Ishikawa (cell line): Measurements from ENCODE around the gene TERB1.

Experiments
- CEBPB ChIP-seq: IDR thresholded peaks from 2 replicates; pipeline ENCODE4 v1.6.1; 2012
- CREB1 ChIP-seq: IDR thresholded peaks from 2 replicates; pipeline ENCODE4 v1.6.1; 2012; ENCODE audit warnings: low read depth
- EGR1 ChIP-seq: IDR thresholded peaks from 2 replicates; pipeline ENCODE4 v1.6.1; 2012
- EP300 ChIP-seq: IDR thresholded peaks from 2 replicates; pipeline ENCODE4 v1.6.1; 2012; ENCODE audit warnings: borderline replicate concordance
- FOXM1 ChIP-seq: IDR thresholded peaks from 2 replicates; pipeline ENCODE4 v1.6.1; 2012; ENCODE audit warnings: low read depth, borderline replicate concordance
- MAX ChIP-seq: IDR thresholded peaks from 2 replicates; pipeline ENCODE4 v1.6.1; 2012
- NFIC ChIP-seq: IDR thresholded peaks from 2 replicates; pipeline ENCODE4 v1.6.1; 2012
- RAD21 ChIP-seq: IDR thresholded peaks from 2 replicates; pipeline ENCODE4 v1.6.1; 2012; ENCODE audit warnings: low read depth
- REST ChIP-seq: IDR thresholded peaks from 2 replicates; pipeline ENCODE4 v1.6.1; 2012; ENCODE audit warnings: low read depth, mild to moderate bottlenecking
- TAF1 ChIP-seq: IDR thresholded peaks from 2 replicates; pipeline ENCODE4 v1.6.1; 2012; ENCODE audit warnings: low read depth, mild to moderate bottlenecking
- TCF12 ChIP-seq: IDR thresholded peaks from 2 replicates; pipeline ENCODE4 v1.6.1; 2012; ENCODE audit warnings: low read depth
- TEAD4 ChIP-seq: IDR thresholded peaks from 2 replicates; pipeline ENCODE4 v1.6.1; 2012
- YY1 ChIP-seq: IDR thresholded peaks from 2 replicates; pipeline ENCODE4 v1.6.1; 2012; ENCODE audit warnings: low read depth
- ZBTB7A ChIP-seq: IDR thresholded peaks from 2 replicates; pipeline ENCODE4 v1.6.1; 2012; ENCODE audit warnings: low read depth
- TF ChIP-seq, protein P1 (sequence below): IDR thresholded peaks from 2 replicates; pipeline ENCODE4 v1.6.1; 2012

TERB1 gene

DNA sequence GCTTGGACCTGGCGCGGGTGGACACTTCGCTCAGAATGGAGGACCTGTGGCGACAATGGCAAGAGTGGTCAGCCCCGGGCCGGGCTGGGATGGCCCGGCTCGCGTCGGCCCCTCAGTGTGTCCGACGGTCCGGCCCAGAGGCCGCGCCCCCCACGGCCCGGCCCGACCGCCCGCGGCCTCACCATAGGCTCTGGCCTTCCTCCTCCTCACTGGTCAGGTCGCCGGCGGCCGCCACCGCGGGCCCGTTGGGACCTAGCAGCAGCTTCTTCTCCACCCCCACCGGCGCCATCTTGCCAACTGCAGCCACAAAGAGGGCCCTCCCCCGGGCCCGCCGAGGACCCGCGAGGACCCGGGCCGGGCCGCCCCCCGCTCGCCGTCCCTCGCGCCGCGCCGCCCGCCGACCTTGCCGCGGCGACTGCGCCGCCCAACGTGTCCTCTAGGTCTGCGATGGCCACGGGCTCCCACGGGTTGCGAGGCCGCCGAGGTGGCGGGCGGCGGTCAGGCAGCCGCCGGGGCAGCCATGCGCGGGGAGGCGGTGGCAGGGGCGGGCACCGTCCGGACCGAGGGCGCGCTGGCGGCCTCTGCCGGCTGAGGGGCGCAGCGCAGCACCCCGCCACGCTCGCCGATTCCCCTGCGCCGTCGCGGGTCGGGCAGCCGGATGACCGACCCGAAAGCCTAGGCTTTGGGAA lies 49.9 kb downstream of the TERB1 start, which contains the start of gene DYNC1LI2:
Gene DYNC1LI2 (minus strand): TSS at position 307 of the 689 bp plus-strand sequence. CDS start 18 bp downstream, at position 289.
- TF ChIP-seq CREB1, result no peak
- peak; percentile 27; the same call in 1 of the 2 replicates for TF ChIP-seq RAD21
- no peak for TF ChIP-seq FOXM1
- TF ChIP-seq MAX, result peak; percentile 43; the same call in 1 of the 2 replicates
- peak; percentile 92 for TF ChIP-seq TAF1
- TF ChIP-seq ZBTB7A, result peak; percentile 17; the same call in 1 of the 2 replicates
- TF ChIP-seq TCF12, result peak; percentile 26; the same call in 1 of the 2 replicates
- peak; percentile 93 for TF ChIP-seq YY1

DNA sequence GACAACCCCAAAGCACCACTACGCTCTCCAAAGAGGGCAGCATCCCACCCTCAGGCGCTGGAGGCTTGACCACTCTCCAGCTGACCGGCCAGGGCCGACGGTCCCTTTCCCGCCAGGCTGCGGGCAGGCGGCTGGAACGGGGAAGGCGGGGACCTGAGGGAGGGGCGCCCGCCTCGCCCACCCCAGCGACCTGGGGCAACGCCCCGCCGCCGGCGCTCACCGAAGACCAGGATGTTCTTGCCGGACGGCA lies 50.4 kb downstream of the TERB1 start:
- TF ChIP-seq CEBPB, result no peak
- TF ChIP-seq ZBTB7A, result peak; percentile 94
- TF ChIP-seq MAX, result peak; percentile 56
- no peak for TF ChIP-seq YY1
- TF ChIP-seq EGR1, result no peak
- no peak for TF ChIP-seq RAD21

GRCh38 chr16:66750279-66751052 lies 50.9 kb downstream of the TERB1 start:
- TF ChIP-seq TCF12, result no peak
- no peak for TF ChIP-seq TEAD4
- TF ChIP-seq TAF1, result no peak

- TF ChIP-seq MAX (no peak), FOXM1 (no peak), REST (no peak), ZBTB7A (no peak), NFIC (no peak), EP300 (no peak), CEBPB (no peak)
- TF ChIP-seq, protein P1, sequence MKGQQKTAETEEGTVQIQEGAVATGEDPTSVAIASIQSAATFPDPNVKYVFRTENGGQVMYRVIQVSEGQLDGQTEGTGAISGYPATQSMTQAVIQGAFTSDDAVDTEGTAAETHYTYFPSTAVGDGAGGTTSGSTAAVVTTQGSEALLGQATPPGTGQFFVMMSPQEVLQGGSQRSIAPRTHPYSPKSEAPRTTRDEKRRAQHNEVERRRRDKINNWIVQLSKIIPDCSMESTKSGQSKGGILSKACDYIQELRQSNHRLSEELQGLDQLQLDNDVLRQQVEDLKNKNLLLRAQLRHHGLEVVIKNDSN, result no peak
These were observed 54.7 kb downstream of the TERB1 start for GRCh38 chr16:66746682-66747081.

DNA sequence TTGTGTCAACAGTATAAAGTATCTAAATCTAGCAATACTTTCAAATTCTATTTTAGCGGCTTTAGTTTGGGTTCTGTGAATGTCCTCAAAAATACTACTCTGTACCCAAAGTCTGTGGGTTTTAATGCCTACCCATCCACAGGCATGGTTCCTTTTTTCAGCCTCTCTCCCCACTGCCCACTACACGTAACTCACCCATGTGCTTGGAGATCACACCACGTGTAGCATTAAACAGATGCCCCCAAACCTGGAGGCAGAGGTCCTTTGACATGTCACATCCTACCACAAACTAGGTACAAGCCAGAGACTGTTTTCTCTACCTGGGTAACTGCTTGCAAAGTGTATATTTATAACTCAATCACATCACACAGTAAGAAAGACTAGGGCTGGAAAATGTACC lies 55.3 kb downstream of the TERB1 start:
- TF ChIP-seq REST (no peak), TCF12 (no peak), MAX (no peak), YY1 (no peak), TEAD4 (no peak), NFIC (no peak), ZBTB7A (no peak), EP300 (no peak)

DNA sequence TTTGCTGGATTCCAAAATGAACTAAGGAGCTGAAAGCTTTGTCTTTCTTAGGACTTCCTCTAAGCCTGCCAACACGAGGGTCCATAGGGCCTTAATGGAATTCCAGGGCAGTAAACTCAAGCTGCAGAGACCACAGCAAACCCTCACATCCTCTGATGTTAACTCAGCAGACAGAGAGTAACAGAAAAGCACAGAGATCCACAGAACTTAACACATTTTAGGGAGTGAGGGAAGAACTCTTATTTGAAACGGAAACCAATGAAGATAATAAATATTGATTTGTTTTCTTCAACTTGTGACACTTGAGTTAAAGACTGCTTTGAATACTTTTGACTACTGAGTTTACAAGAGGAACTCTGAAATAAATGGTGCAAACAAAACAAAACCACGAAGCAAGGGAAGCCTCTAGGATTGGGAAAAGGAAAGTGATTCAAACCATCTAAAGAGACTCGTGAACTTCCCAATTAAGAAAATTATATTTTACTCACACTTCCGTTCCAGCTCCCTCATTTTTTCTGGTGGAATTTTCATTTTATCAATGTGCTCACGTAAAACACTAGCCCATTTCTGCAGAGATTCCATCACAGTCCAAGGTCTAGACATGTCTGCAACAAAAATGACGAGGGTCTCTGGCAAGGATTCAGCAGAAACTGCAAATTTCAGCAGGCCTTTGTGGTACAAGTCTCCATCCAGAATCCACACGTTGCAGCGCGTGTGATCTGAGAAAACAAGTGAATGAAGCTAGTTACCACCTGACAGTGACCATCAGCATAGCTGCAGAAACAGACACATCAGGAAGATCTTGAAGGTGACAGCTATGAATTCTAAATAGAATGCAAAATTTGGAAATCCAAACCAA lies 59.2 kb downstream of the TERB1 start:
- no peak for TF ChIP-seq YY1
- no peak for TF ChIP-seq TEAD4
- TF ChIP-seq EP300, result no peak
- TF ChIP-seq TCF12, result no peak
- no peak for TF ChIP-seq TAF1
- TF ChIP-seq NFIC, result no peak
- no peak for TF ChIP-seq CEBPB
- no peak for TF ChIP-seq REST
- TF ChIP-seq, protein P1, result no peak
- TF ChIP-seq CREB1, result no peak
- no peak for TF ChIP-seq FOXM1
